NAMALWA (cell line): ENCODE data around the gene OR2L3.
A peak's percentile ranks its signal among the peaks of the same experiment; 100 is the strongest.
"Not testable (repeated sequence)": the region's sequence is repeated elsewhere in the genome, so short reads cannot be mapped to it uniquely, and the experiment has no call there.

Source experiments
- DNase-seq: peaks from one replicate; pipeline ENCODE4 v3.0.0-alpha.2; 2015; ENCODE audit warnings: low spot score

The OR2L3 gene

GRCh38 chr1:248046536-248046935 lies at the start of gene OR2L3:
Gene OR2L3, plus strand, starts transcription at chr1:248046836. Its CDS starts 13,846 bp downstream, at chr1:248060682.
- DNase-seq, result no peak

GRCh38 chr1:247998811-247999210 lies 47.8 kb upstream of the OR2L3 start:
- DNase-seq, result no peak

- DNase-seq, result no peak
Measured at GRCh38 chr1:248000169-248000568, 46.5 kb upstream of the OR2L3 start.

- DNase-seq, result no peak
Measured at GRCh38 chr1:248007778-248008177, 38.9 kb upstream of the OR2L3 start.

- DNase-seq, result no peak
Measured at GRCh38 chr1:248009681-248010080, 37.0 kb upstream of the OR2L3 start.

- DNase-seq, result no peak
Measured at GRCh38 chr1:248013229-248013710, 33.4 kb upstream of the OR2L3 start, which contains the start of gene OR2L5. Gene OR2L5, plus strand, starts transcription at chr1:248013660. Its CDS starts 8,288 bp downstream, at chr1:248021948.

GRCh38 chr1:248015803-248016202 lies 30.8 kb upstream of the OR2L3 start:
- DNase-seq, result no peak

GRCh38 chr1:248029770-248030169 lies 16.9 kb upstream of the OR2L3 start, which contains the start of gene OR2L2:
Gene OR2L2, plus strand, starts transcription at chr1:248030070. Its CDS starts 8,198 bp downstream, at chr1:248038268.
- no peak for DNase-seq

- DNase-seq, result no peak
Measured at GRCh38 chr1:248045209-248045608, 1.4 kb upstream of the OR2L3 start.

GRCh38 chr1:248047008-248047407 lies 372 bp downstream of the OR2L3 start:
- DNase-seq, result peak; percentile 11

- no peak for DNase-seq
Measured at GRCh38 chr1:248054671-248055070, 8.0 kb downstream of the OR2L3 start.

GRCh38 chr1:248055261-248055660 lies 8.6 kb downstream of the OR2L3 start:
- no peak for DNase-seq

- DNase-seq, result no peak
Measured at GRCh38 chr1:248065071-248065470, 18.4 kb downstream of the OR2L3 start.

- no peak for DNase-seq
Measured at GRCh38 chr1:248065604-248066003, 19.0 kb downstream of the OR2L3 start.

- not testable (repeated sequence) for DNase-seq
Measured at GRCh38 chr1:248083864-248084263, 37.2 kb downstream of the OR2L3 start.

- no peak for DNase-seq
Measured at GRCh38 chr1:248094884-248095283, 48.2 kb downstream of the OR2L3 start, which contains the start of gene OR2L13. Gene OR2L13, plus strand, starts transcription at chr1:248095184. Its CDS starts 4,192 bp downstream, at chr1:248099376.

GRCh38 chr1:248098529-248098928 lies 51.9 kb downstream of the OR2L3 start:
- no peak for DNase-seq

GRCh38 chr1:248102847-248103246 lies 56.2 kb downstream of the OR2L3 start:
- no peak for DNase-seq

- peak; percentile 2 for DNase-seq
Measured at GRCh38 chr1:248111157-248111556, 64.5 kb downstream of the OR2L3 start.
